ENCODE results near the gene BCR. TPM values are rescaled to one million over a fixed set of nuclear protein-coding genes. Genes with fewer than 3 reads are reported as not detected.

The BCR gene
- total RNA-seq, 3 donors from 2014 or later: 25.3 to 44.6 (median 35.1) TPM

DNA sequence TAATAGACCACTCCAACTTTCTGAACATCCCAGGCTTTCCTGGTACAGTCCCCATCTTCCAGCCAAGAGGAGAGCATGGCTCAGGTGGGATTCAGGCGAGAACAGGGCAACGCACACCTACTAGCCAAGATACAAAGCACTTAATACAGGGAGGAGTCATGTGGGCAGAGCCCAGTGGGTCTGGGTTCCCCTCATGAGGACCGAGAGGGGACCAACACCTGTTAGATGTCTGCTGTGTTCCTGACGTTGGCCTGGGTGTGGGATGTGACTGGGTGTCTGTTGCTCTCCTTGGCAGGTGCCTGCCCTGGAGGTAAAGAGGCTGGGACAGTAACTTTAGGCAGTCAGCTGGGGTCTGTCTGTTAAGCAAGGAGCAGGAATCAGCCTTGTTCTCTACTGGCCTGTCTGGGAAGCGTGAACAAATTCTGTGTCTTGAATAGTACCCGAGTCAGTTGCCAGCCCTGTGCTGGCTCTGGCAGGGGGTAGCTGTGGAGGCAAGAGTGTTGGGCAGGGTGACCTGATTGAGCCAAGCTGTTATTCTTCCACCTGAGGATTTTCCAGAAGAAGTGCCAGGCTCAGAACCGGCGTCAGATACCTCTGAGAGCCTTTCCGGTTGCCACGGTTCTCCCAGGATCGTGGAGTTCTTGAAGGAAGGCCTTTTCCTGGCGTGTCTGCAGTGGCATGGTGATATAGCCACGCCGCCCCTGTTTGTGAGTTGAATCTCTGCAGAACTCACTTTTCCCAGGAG lies 56.3 kb downstream of the BCR start:
- peaks cover 9 to 10% of the 10 kb centered on the region in 2 donors for H3K4me1 ChIP-seq
- intact Hi-C loops (cut with DNase I; ENCODE audit: low total_unique reads): no loop called here
- peak overlapping the region in 1 of 2 donors; percentile 23 for H3K27ac ChIP-seq

DNA sequence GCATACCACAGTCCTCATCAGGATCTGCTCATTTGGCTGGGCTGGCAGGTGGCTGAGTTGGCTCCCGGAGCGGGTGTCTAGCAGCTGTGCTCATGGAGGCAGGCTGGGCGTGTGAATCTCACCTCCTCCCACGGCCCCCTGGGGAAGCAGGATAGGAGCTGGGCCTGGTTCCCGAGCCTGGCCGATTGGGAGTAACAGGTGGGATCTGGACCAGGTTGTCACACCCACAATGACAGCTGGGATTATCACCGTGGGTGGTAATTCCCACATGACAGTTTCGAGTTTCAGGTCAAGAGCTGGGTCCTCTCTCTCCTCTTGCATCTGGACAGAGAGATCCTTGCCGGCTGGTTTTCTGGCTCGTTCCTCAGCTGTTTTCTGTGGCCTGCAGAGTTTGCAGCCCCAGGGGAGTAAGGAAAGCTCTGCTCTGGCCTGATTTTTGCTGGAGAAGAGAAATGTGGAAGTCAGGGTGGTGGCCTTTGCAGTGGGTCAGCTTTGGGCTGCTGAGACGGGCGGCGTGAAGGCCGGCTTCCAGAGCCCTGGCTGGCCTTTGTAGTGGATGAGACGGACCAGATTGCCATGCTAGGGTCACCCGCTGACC lies 57.0 kb downstream of the BCR start:
- intact Hi-C loops (cut with DNase I; ENCODE audit: low total_unique reads): no loop called here
- TF ChIP-seq POLR2AphosphoS5 (IDR thresholded peaks at IDR 0.05) (no peak), POLR2A (IDR thresholded peaks at IDR 0.05) (no peak)
- TF ChIP-seq, protein P1, sequence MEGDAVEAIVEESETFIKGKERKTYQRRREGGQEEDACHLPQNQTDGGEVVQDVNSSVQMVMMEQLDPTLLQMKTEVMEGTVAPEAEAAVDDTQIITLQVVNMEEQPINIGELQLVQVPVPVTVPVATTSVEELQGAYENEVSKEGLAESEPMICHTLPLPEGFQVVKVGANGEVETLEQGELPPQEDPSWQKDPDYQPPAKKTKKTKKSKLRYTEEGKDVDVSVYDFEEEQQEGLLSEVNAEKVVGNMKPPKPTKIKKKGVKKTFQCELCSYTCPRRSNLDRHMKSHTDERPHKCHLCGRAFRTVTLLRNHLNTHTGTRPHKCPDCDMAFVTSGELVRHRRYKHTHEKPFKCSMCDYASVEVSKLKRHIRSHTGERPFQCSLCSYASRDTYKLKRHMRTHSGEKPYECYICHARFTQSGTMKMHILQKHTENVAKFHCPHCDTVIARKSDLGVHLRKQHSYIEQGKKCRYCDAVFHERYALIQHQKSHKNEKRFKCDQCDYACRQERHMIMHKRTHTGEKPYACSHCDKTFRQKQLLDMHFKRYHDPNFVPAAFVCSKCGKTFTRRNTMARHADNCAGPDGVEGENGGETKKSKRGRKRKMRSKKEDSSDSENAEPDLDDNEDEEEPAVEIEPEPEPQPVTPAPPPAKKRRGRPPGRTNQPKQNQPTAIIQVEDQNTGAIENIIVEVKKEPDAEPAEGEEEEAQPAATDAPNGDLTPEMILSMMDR (IDR thresholded peaks at IDR 0.05): no peak
- DNase-seq (ENCODE audit: low spot score in 2 of 2): no peak
- H3K4me1 ChIP-seq: peaks cover 9 to 10% of the 10 kb centered on the region in 2 donors
- H3K27me3 ChIP-seq: no peaks in the 10 kb centered on the region
- H3K4me3 ChIP-seq: no peak overlapping the region
- no peaks in the 10 kb centered on the region for H3K36me3 ChIP-seq
- H3K27ac ChIP-seq: peak overlapping the region in 1 of 2 donors; percentile 23
- no peaks in the 10 kb centered on the region for H3K9me3 ChIP-seq

More for the DNA sequence above, 56.3 kb downstream of the BCR start:
- Histone ChIP-seq H3K36me3 (no peaks in the 10 kb centered on the region), H3K27me3 (no peaks in the 10 kb centered on the region), H3K4me3 (no peak overlapping the region), H3K9me3 (no peaks in the 10 kb centered on the region)
- no peak for TF ChIP-seq POLR2AphosphoS5 (IDR thresholded peaks at IDR 0.05)
- TF ChIP-seq, protein P1 (IDR thresholded peaks at IDR 0.05): no peak
- no peak for TF ChIP-seq POLR2A (IDR thresholded peaks at IDR 0.05)
- DNase-seq (ENCODE audit: low spot score in 2 of 2): no peak

- intact Hi-C loops (cut with DNase I; ENCODE audit: low total_unique reads): no loop called here
- Histone ChIP-seq H3K4me1 (peaks cover 9 to 10% of the 10 kb centered on the region in 2 donors), H3K36me3 (no peaks in the 10 kb centered on the region), H3K9me3 (no peaks in the 10 kb centered on the region), H3K27ac (peak overlapping the region in 1 of 2 donors; percentile 23), H3K27me3 (no peaks in the 10 kb centered on the region), H3K4me3 (no peak overlapping the region)
- TF ChIP-seq, protein P1 (IDR thresholded peaks at IDR 0.05): no peak
- no peak for TF ChIP-seq POLR2A (IDR thresholded peaks at IDR 0.05)
- no peak for TF ChIP-seq POLR2AphosphoS5 (IDR thresholded peaks at IDR 0.05)
- no peak for DNase-seq (ENCODE audit: low spot score in 2 of 2)
These were observed 57.5 kb downstream of the BCR start for GRCh38 chr22:23237841-23238240.

DNA sequence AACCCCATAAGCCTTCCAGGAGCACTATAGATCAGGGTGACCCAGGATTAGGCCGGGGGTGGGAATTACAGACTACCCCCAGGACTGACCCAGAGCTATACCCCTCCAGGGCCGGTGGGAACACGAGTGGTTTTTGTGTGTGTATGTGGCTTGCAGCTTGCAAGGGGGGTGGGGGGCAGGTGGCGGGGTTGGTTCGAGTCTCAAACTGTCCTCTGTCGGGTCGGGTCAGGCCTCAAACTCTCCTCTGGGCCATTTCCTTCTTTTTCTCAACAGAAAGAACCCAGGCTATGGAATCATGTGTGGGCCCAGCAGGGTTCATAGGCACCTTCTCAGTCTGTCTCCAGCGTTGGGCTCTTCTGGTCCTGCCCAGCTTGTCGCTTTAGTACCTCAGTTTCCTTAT lies 58.4 kb downstream of the BCR start:
- no peak overlapping the region for H3K27ac ChIP-seq
- no peak for DNase-seq (ENCODE audit: low spot score in 2 of 2)
- TF ChIP-seq POLR2A (IDR thresholded peaks at IDR 0.05) (no peak), POLR2AphosphoS5 (IDR thresholded peaks at IDR 0.05) (no peak)
- TF ChIP-seq, protein P1 (IDR thresholded peaks at IDR 0.05): no peak
- intact Hi-C loops (cut with DNase I; ENCODE audit: low total_unique reads): no loop called here
- no peaks in the 10 kb centered on the region for H3K27me3 ChIP-seq
- no peaks in the 10 kb centered on the region for H3K9me3 ChIP-seq
- peaks cover 9 to 10% of the 10 kb centered on the region in 2 donors for H3K4me1 ChIP-seq
- no peaks in the 10 kb centered on the region for H3K36me3 ChIP-seq
- H3K4me3 ChIP-seq: no peak overlapping the region

DNA sequence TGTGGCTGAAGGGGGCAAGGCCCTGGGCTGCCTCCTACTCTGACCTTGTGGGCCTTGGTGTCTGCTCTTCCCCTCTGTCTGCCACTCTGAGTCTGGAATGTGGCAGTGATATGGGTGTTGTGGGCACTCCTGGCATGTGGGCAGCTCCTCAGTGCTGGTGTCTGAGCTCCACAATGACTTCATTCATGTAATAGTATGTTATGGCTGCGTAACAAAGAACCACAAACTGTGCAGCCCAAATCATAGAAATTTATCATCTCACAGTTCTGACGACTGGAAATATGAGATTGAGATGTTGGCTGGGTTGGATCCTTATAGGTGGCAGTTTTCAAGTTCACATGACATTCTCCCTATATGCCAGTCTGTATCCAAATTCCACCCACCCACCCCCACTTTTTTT lies 59.1 kb downstream of the BCR start:
- no peak for DNase-seq (ENCODE audit: low spot score in 2 of 2)
- Histone ChIP-seq H3K36me3 (no peaks in the 10 kb centered on the region), H3K27me3 (no peaks in the 10 kb centered on the region), H3K9me3 (no peaks in the 10 kb centered on the region), H3K4me3 (no peak overlapping the region), H3K4me1 (peaks cover 9 to 10% of the 10 kb centered on the region in 2 donors), H3K27ac (no peak overlapping the region)
- TF ChIP-seq POLR2A (IDR thresholded peaks at IDR 0.05) (no peak), POLR2AphosphoS5 (IDR thresholded peaks at IDR 0.05) (no peak)
- TF ChIP-seq, protein P1 (IDR thresholded peaks at IDR 0.05): no peak
- intact Hi-C loops (cut with DNase I; ENCODE audit: low total_unique reads): no loop called here
